Stimulated activated CD4-positive, alpha-beta T cell treated with anti-CD3 and anti-CD28 coated beads, Interleukin-4, amount 100 ng/mL, for 24 hours (primary cell): Measurements from ENCODE around the gene YIPF2.
"Not testable (repeated sequence)": the region's sequence is repeated elsewhere in the genome, so short reads cannot be mapped to it uniquely, and the experiment has no call there.

Experiments used
- DNase-seq: peaks from one replicate; pipeline ENCODE4 v3.0.0-alpha.2; 2020

The YIPF2 gene

GRCh38 chr19:10908380-10908960 lies 20.0 kb downstream of the YIPF2 start:
- DNase-seq: no peak

- no peak for DNase-seq
Measured at GRCh38 chr19:10907925-10908324, 20.5 kb downstream of the YIPF2 start.

DNA sequence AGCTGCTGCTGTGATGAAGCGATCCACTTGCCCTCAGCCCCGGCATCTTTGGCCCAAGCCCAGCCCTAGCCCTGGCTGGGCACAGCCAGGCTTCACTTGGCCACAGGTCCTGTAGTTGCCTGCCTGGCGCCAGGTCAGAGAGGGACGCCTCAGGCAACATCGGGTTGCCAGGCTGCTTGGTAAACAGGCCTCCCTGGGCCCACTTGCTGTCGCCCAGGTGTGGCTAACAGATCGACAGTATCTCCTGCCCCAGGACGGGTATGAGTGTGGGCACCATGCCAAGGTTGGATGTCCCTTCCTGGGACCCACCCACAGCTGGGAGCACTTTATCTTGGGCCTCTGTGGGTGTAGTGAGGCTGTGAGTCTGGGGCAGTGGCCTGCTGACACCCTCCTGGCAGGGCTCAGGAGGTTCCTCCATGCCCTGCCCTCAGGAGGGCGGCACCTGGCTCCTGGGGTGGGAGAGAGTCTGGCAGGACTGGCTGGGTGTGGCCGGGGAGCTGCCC lies 29.2 kb downstream of the YIPF2 start:
- DNase-seq: no peak

- no peak for DNase-seq
Measured at GRCh38 chr19:10898633-10899032, 29.8 kb downstream of the YIPF2 start.

GRCh38 chr19:10896851-10897526 lies 31.4 kb downstream of the YIPF2 start:
- no peak for DNase-seq

DNA sequence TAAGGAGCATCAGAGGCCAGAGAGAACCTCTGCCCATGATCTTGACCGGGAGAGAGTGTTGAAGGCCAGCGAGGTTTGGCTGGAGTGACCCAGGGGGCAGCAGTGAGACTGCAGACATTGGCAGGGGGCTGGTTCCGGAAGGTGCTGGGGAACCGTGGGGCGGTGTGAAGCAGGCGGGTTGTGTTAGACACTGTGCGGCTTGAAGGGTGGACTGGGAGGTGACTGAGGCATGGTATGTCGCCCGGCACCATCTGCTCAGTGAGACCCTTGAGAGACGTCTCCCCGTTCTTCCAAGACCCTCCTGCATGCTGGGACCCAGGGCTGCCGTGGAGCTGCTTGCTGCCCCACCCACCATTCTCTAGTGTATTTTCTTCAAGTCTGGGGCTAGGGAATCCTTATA lies 32.5 kb downstream of the YIPF2 start:
- no peak for DNase-seq

- DNase-seq: no peak
Measured at GRCh38 chr19:10895363-10895762, 33.1 kb downstream of the YIPF2 start.

- no peak for DNase-seq
Measured at GRCh38 chr19:10894911-10895213, 33.6 kb downstream of the YIPF2 start.

- DNase-seq: no peak
Measured at GRCh38 chr19:10892256-10892655, 36.2 kb downstream of the YIPF2 start.

GRCh38 chr19:10891405-10892086 lies 36.9 kb downstream of the YIPF2 start:
- no peak for DNase-seq

DNA sequence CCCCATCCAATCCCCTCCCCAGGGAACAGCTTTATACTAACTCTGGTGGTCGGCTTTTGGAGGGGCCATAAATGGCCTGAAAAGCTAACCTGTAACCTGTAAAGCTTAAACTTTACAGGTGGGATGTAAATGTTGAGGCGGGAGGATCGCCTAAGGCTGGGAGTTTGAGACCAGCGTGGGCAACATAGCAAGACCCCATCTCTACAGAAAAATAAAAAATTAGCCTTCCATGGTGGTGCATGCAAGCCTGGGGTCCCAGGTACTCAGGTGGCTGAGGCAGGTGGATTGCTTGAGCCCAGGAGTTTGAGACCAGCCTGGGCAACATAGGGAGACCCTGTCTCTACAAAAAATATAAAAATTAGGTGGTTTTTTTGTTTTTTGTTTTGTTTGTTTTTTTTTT lies 38.6 kb downstream of the YIPF2 start:
- no peak for DNase-seq

GRCh38 chr19:10888421-10888866 lies 40.0 kb downstream of the YIPF2 start:
- no peak for DNase-seq

- DNase-seq: no peak
Measured at GRCh38 chr19:10887616-10888367, 40.6 kb downstream of the YIPF2 start.

GRCh38 chr19:10885201-10886169 lies 43.0 kb downstream of the YIPF2 start:
- DNase-seq: no peak

DNA sequence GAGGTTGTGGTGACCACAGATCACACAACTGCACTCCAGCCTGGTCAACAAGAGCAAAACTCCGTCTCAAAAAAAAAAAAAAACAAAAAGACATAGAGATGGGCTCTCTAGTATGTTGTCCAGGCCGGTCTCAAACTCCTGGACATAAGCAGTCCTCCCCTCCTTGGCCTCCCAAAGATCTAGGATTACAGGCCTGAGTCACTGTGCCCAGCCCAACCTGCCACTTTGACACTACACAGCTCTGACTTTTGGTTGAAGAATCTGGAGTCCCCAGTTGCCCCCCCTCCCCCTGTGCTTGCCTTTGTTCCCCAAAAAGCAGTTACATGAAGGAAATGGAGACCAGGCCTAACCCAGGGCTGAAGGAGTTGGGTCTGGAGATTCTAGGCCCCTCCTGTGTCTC lies 44.2 kb downstream of the YIPF2 start:
- no peak for DNase-seq

DNA sequence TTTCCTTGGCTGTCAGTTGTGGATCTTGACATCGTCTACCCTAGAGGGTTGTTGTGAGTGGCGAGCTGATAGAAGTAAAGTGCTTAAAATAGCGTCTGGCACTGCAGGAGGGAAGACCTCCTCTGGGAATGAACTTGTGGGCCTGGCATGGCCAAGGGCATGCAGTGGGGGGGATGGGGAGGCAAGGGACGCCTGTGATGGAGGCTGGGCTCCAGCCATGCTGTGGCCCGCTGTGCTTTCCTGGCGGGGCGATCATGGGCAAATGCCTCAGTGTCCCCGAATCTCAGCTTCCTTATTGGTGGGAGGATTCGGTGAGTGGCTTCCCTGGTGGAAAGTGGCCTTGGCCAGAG lies 46.4 kb downstream of the YIPF2 start:
- no peak for DNase-seq

DNA sequence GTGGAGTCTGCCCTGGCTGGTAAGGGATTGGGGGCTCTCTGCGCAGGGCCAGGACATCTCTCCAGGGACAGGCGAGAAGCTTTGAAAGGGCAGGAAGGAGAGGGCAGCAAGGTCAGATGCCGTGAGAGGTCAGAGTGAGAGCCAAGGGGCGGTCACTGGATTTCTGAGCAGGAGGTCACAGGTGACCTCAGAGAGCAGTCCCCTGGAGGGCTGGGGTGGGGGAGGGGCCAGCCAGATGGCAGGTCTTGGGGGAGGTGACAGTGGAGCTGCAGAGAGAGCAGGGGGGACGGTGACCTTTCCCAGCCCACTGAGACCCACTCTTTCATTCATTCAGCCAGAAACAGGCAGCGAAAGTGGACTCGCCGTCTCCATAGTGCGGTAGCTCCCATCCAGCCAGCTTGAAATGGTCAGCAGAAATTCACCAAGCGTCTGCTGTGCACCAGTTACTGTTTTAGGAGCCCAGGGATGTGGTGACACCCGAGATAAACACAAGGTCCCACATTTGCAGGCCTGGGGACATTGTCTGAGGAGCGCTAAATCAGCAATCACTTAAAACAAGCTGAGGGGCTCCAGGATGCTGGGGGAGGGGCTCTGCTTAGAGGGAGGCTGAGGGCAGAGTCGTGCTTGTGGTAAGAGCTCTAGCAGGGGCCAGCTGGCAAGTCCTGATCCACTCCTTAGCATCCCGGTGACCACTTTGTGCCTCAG lies 46.9 kb downstream of the YIPF2 start:
- DNase-seq: no peak

GRCh38 chr19:10878253-10878652 lies 50.2 kb downstream of the YIPF2 start:
- no peak for DNase-seq

GRCh38 chr19:10877608-10878007 lies 50.8 kb downstream of the YIPF2 start:
- not testable (repeated sequence) for DNase-seq

GRCh38 chr19:10876459-10877240 lies 51.8 kb downstream of the YIPF2 start:
- no peak for DNase-seq

DNA sequence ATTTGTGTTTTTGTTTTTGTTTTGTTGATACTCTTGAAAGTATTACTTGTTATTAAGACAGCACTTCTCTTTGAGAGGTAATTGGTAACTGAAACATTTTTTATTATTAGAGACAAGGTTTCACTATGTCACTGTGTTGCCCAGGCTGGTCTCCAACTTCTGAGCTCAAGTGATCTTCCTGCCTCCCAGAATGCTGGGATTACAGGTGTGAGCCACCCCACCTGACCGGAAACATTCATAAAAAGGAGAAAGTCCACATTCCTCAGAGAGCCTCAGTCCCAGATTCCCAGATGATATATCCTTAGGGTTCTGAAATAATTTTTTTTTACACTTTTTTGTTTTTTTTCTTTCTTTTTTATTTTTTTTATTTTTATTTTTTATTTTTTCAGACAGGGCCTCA lies 54.4 kb downstream of the YIPF2 start:
- DNase-seq: no peak
